T-cell (primary cell): ENCODE results near the gene PFN4. TPM values are rescaled to one million over a fixed set of nuclear protein-coding genes. Genes with fewer than 3 reads are reported as not detected.
"Not testable (repeated sequence)": the region's sequence is repeated elsewhere in the genome, so short reads cannot be mapped to it uniquely, and the experiment has no call there.

Experiments used
- ATAC-seq, 4 experiments: fragments of 200-7000 bp in 3 of 4; fragments of 150-1000 bp in 1 of 4; cut with Tn5 transposase; replicated peaks in 1 of 4; 1 replicate in 3 of 4; 2 replicates in 1 of 4; pipeline ENCODE4 v1.10.0; 2021; ENCODE audit warnings: moderate library complexity in 3 of 4, mild to moderate bottlenecking in 2 of 4, moderate number of reproducible peaks in 1 of 4
- CTCF ChIA-PET, 2 donors: fragments of 300-600 bp; sonication (Branson Sonifier 250); formaldehyde crosslinking; loops; one replicate each; lab custom pipeline; 2022; ENCODE audit warnings: antibody characterized with exemption in 2 of 2; lab: Charles Lee
- POLR2A ChIA-PET, 2 donors: fragments of 300-600 bp; sonication (Branson Sonifier 250); formaldehyde crosslinking; loops; one replicate each; lab custom pipeline; 2022; ENCODE audit warnings: antibody characterized with exemption in 2 of 2; lab: Charles Lee
- DNase-seq, 35 experiments: peaks; one replicate each; pipeline versions ENCODE4 v3.0.0 to v3.0.0-alpha.2; 2013 to 2023
- H3K27ac ChIP-seq: one replicate; pipeline ENCODE4 v1.5.1; 2013; ENCODE audit warnings: low read length
- H3K27me3 ChIP-seq, 2 experiments: replicated peaks in 1 of 2; 1 replicate in 1 of 2; 2 replicates in 1 of 2; pipeline versions ENCODE4 v1.6.1 to v1.7.0; 2013; ENCODE audit warnings: low read length in 1 of 2, mixed read lengths in 1 of 2; ENCODE audit not compliant: control insufficient read depth in 2 of 2, insufficient read depth in 2 of 2; ENCODE audit errors: extremely low read depth in 1 of 2
- H3K36me3 ChIP-seq, 2 donors: 1 replicate in 1 of 2; 2 replicates in 1 of 2; pipeline versions ENCODE4 v1.6.1 to v1.7.0; 2013; ENCODE audit warnings: low read length in 1 of 2; ENCODE audit not compliant: control insufficient read depth in 2 of 2, insufficient read depth in 1 of 2; ENCODE audit errors: extremely low read depth in 1 of 2
- H3K4me1 ChIP-seq, 2 experiments: 1 replicate in 1 of 2; 2 replicates in 1 of 2; pipeline versions ENCODE4 v1.6.1 to v1.7.0; 2013; ENCODE audit warnings: low read length in 2 of 2, mixed read lengths in 1 of 2; ENCODE audit not compliant: insufficient read depth in 2 of 2, control insufficient read depth in 1 of 2; ENCODE audit errors: extremely low read depth in 1 of 2
- H3K4me3 ChIP-seq, 2 donors: 1 replicate in 1 of 2; 2 replicates in 1 of 2; pipeline versions ENCODE4 v1.5.1 to v1.7.0; 2013; ENCODE audit warnings: mild to moderate bottlenecking in 2 of 2, low read length in 1 of 2, moderate library complexity in 1 of 2; ENCODE audit not compliant: control insufficient read depth in 1 of 2; ENCODE audit errors: extremely low read depth in 1 of 2
- H3K9me3 ChIP-seq: 2 replicates; pipeline ENCODE4 v1.7.0; 2013
- H3K27ac Mint-ChIP-seq, 2 donors: one replicate each; pipeline ENCODE4 v1.8.0; 2020 to 2021; ENCODE audit warnings: mild to moderate bottlenecking in 2 of 2, mixed read lengths in 2 of 2
- H3K27me3 Mint-ChIP-seq, 2 donors: one replicate each; pipeline ENCODE4 v1.8.0; 2021 to 2022; ENCODE audit warnings: mixed read lengths in 2 of 2
- H3K36me3 Mint-ChIP-seq: one replicate; pipeline ENCODE4 v1.8.0; 2021; ENCODE audit warnings: mixed read lengths
- H3K4me1 Mint-ChIP-seq, 3 donors: one replicate each; pipeline ENCODE4 v1.8.0; 2020 to 2022; ENCODE audit warnings: mixed read lengths in 3 of 3, mild to moderate bottlenecking in 1 of 3
- H3K4me3 Mint-ChIP-seq, 3 donors: one replicate each; pipeline ENCODE4 v1.8.0; 2020 to 2022; ENCODE audit warnings: mild to moderate bottlenecking in 3 of 3, mixed read lengths in 3 of 3, moderate library complexity in 3 of 3
- H3K9me3 Mint-ChIP-seq, 3 donors: one replicate each; pipeline ENCODE4 v1.8.0; 2020 to 2022; ENCODE audit warnings: mixed read lengths in 3 of 3
- WGBS: methylation state at CpG from one replicate; pipeline ENCODE4 v1.1.5; 2013; ENCODE audit warnings: missing lambda C conversion rate; ENCODE audit not compliant: insufficient coverage; 5-methylcytosine and 5-hydroxymethylcytosine counted together
- total RNA-seq, 35 experiments: library from RNA in 6 of 35; stranded (reverse) in 6 of 35; fragments of 120-200 nt in 1 of 35; gene quantifications; one replicate each; pipeline versions ENCODE4 v1.2.1 to v1.2.4 and lab custom pipeline; 2013 to 2026

PFN4 gene
- total RNA-seq, 5 donors from 2014 or later (not counting 1 experiment from before 2014, with no cell fraction given) = 0.28 to 0.49 TPM; not detected in 3

DNA sequence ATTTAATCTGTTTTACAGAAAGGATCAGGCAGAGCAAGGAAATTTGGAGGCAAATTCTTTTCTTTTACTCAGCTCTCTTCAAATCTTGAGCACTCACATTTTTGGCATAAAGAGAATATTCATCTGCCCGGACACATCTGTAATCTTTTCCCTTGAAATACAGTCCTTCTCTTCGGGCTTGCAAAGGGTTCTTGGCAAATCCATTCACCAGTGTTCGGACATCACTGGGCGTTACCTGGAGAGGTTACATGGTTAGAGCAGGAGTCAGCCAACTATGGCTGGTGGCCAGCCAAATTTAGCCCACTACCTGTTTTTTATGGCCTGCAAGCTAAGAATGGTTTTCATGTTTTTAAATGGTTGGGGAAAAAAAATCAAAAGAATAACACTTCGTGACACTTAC is 2.1 kb downstream of the PFN4 start:
- Mint-ChIP-seq H3K9me3 (no peaks in the 10 kb centered on the region), H3K4me3 (no peak overlapping the region), H3K27ac (no peak overlapping the region), H3K27me3 (no peaks in the 10 kb centered on the region), H3K36me3 (no peaks in the 10 kb centered on the region), H3K4me1 (peaks cover 11 to 15% (median 14%) of the 10 kb centered on the region in 3 donors)
- Histone ChIP-seq H3K4me3 (no peak overlapping the region), H3K27ac (no peak overlapping the region), H3K27me3 (peaks cover 0 to 3% of the 10 kb centered on the region in 2 experiments), H3K9me3 (no peaks in the 10 kb centered on the region), H3K4me1 (peaks cover 4 to 9% of the 10 kb centered on the region in 2 experiments), H3K36me3 (no peaks in the 10 kb centered on the region)
- 93% methylated on average over 3 of the region's 5 CpGs for WGBS
- DNase-seq (no peak), ATAC-seq (no peak)
- POLR2A ChIA-PET = no interaction called here
- CTCF ChIA-PET = interaction anchor here in 1 of 2 donors (0.6 to 2.2 kb wide), 2 partner anchors 36 to 921 kb away, joined by 3 to 7 read pairs; partner anchors contain the start of genes EFR3B and TP53I3

DNA sequence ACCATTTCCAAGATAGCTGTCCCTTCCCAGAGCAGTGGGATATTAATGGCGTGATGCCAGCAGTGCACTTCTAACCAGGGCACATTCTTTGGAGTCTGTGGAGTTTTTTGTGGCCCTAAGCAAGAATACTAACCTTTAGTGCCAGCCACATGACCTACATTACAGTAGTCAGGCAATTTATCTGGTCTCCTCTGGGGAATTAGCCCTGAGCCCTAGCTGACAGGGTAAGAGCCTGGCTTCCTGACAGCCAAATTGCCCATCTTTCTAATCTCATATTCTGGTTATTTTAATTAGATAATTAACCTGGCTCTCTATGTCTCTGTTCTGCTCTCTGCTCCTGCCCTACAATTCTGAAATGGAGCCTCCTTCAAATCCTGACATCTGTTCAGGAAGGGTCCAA is 5.2 kb downstream of the PFN4 start:
- Histone ChIP-seq H3K27me3 (peaks cover 0 to 2% of the 10 kb centered on the region in 2 experiments), H3K27ac (no peak overlapping the region), H3K36me3 (no peaks in the 10 kb centered on the region), H3K4me1 (peaks cover 0 to 2% of the 10 kb centered on the region in 2 experiments), H3K4me3 (no peak overlapping the region), H3K9me3 (no peaks in the 10 kb centered on the region)
- H3K4me3 Mint-ChIP-seq = no peak overlapping the region
- no CpG with 5 or more reads among the region's 1 CpG for WGBS
- H3K27ac Mint-ChIP-seq = no peak overlapping the region
- ChIA-PET CTCF (no interaction called here), POLR2A (no interaction called here)
- H3K27me3 Mint-ChIP-seq = no peaks in the 10 kb centered on the region
- DNase-seq = no peak
- peaks cover 8% of the 10 kb centered on the region for H3K36me3 Mint-ChIP-seq
- no peaks in the 10 kb centered on the region for H3K9me3 Mint-ChIP-seq
- peaks cover 5 to 6% (median 5%) of the 10 kb centered on the region in 3 donors for H3K4me1 Mint-ChIP-seq
- no peak for ATAC-seq

DNA sequence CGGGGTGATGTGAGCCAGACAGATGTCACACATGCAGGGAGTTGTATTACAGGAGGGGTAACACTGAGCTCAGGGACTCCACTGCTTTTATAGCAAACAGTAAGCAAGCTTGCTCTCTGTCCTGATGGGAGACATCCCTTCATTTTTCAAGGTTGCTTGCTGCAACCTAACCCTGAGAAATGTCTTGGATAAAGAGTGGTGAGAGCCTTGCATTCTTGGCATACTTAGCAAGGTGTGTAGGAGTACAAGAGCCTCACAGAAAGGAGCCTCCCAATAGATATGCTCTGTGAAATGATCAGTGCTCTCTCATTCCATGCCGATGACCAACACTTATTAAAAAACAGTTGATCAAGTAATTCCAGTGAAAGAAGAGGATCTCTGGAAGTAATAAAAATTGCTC is 8.1 kb downstream of the PFN4 start:
- no peaks in the 10 kb centered on the region for H3K27me3 ChIP-seq
- Mint-ChIP-seq H3K36me3 (peaks cover 11% of the 10 kb centered on the region), H3K27ac (no peak overlapping the region), H3K27me3 (no peaks in the 10 kb centered on the region), H3K4me3 (no peak overlapping the region), H3K9me3 (no peaks in the 10 kb centered on the region), H3K4me1 (no peaks in the 10 kb centered on the region)
- H3K9me3 ChIP-seq = no peaks in the 10 kb centered on the region
- H3K4me1 ChIP-seq = no peaks in the 10 kb centered on the region
- ChIA-PET CTCF (no interaction called here), POLR2A (interaction anchor here in 1 of 2 donors (0.5 kb wide), 1 partner anchor 9 kb away, joined by 4 read pairs; no protein-coding TSS in a partner anchor)
- no CpG with 5 or more reads among the region's 2 CpGs for WGBS
- no peak overlapping the region for H3K27ac ChIP-seq
- no peak for DNase-seq
- no peaks in the 10 kb centered on the region for H3K36me3 ChIP-seq
- ATAC-seq = no peak
- H3K4me3 ChIP-seq = no peak overlapping the region

DNA sequence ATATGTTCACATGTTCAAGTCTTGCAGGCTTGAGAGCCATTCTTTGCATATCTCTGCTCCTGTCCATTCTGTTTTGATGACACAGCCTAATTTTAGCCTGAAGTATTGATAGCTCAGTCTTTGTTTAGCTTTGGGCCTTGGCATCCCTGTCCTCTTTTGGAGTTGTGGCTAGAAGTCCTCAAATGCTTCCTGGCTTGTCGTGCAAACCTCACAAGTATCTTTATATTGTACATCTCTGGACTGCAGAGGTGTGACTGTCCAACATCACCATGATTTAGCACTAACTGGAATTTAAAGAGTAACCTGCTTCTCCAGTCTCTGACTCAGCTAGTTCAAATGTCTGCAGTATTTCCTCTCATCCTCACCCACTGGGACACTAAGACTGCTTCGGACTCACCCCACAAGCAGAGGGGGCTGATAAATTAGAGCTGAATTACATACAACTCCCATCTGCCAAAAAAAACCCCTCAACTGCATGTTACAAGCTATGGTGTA is 11.7 kb downstream of the PFN4 start:
- Histone ChIP-seq H3K9me3 (peaks cover 3% of the 10 kb centered on the region), H3K4me3 (no peak overlapping the region), H3K27ac (no peak overlapping the region), H3K36me3 (no peaks in the 10 kb centered on the region), H3K27me3 (no peaks in the 10 kb centered on the region), H3K4me1 (no peaks in the 10 kb centered on the region)
- no CpG with 5 or more reads among the region's 2 CpGs for WGBS
- Mint-ChIP-seq H3K4me1 (no peaks in the 10 kb centered on the region), H3K27me3 (no peaks in the 10 kb centered on the region), H3K36me3 (peaks cover 17% of the 10 kb centered on the region), H3K4me3 (no peak overlapping the region), H3K9me3 (peaks cover 8 to 24% (median 9%) of the 10 kb centered on the region in 3 donors), H3K27ac (no peak overlapping the region)
- ATAC-seq (no peak), DNase-seq (no peak)
- CTCF ChIA-PET = no interaction called here
- POLR2A ChIA-PET = interaction anchor here (0.5 to 0.6 kb wide), 2 partner anchors 129 to 414 kb away, joined by 3 to 7 read pairs; no protein-coding TSS in a partner anchor

DNA sequence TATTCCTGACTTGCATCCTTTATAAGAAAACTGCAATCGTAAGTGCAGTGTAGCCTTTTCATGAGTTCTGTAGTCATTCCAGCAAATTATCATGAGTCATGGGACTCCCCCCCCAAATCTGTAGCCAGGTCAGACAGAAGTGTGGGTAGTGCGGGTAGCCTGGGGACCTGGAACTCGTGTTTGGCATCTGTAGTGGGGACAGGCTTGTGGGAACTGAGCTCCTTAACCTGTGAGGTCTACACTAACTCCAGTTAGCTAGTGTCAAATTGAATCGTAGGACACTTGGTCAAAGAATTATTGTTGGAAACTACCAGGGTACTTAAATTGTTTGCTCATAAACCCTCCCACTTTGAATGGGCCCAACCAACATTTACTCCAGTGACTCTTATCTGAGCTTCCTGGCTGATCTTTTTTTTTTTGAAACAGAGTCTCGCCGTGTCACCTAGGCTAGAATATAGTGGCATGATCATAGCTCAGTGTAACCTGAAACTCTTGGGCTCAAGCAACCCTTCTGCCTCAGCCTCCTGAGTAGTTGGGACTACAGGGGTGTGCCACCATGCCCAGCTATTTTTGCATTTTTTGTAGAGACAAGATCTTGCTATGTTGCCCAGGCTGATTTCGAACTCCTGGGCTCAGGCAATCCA is 12.4 kb downstream of the PFN4 start:
- Histone ChIP-seq H3K4me1 (no peaks in the 10 kb centered on the region), H3K4me3 (no peak overlapping the region), H3K27me3 (no peaks in the 10 kb centered on the region), H3K27ac (no peak overlapping the region), H3K36me3 (no peaks in the 10 kb centered on the region), H3K9me3 (peaks cover 3% of the 10 kb centered on the region)
- no peaks in the 10 kb centered on the region for H3K4me1 Mint-ChIP-seq
- no peaks in the 10 kb centered on the region for H3K27me3 Mint-ChIP-seq
- H3K9me3 Mint-ChIP-seq = peaks cover 8 to 27% (median 12%) of the 10 kb centered on the region in 3 donors
- ChIA-PET POLR2A (no interaction called here), CTCF (interaction anchor here in 1 of 2 donors (0.6 kb wide), 1 partner anchor 19 kb away, joined by 4 read pairs; no protein-coding TSS in a partner anchor)
- DNase-seq (no peak), ATAC-seq (no peak)
- WGBS = 50% methylated on average over 1 of the region's 7 CpGs
- no peak overlapping the region for H3K4me3 Mint-ChIP-seq
- H3K36me3 Mint-ChIP-seq = peaks cover 19% of the 10 kb centered on the region
- H3K27ac Mint-ChIP-seq = no peak overlapping the region

DNA sequence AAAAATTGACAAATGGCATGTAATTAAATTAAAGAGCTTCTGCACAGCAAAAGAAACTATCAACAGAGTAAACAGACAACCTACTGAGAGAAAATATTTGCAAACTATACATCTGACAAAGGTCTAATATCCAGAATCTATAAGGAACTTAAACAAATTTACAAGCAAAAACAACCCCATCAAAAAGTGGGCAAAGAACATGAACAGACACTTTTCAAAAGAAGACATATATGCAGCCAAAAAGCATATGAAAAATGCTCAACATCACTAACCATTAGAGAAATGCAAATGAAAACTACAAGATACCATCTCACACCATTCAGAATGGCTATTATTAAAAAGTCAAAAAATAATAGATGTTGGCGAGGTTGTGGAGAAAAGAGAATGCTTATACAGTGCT is 13.7 kb downstream of the PFN4 start:
- ChIA-PET CTCF (interaction anchor here in 1 of 2 donors (0.6 kb wide), 1 partner anchor 178 kb away, joined by 3 read pairs; no protein-coding TSS in a partner anchor), POLR2A (interaction anchor here in 1 of 2 donors (0.6 kb wide), 1 partner anchor 265 kb away, joined by 4 read pairs; no protein-coding TSS in a partner anchor)
- not testable (repeated sequence) for H3K27ac Mint-ChIP-seq, H3K4me3 Mint-ChIP-seq, H3K4me1 Mint-ChIP-seq, H3K36me3 ChIP-seq, H3K27ac ChIP-seq, H3K27me3 ChIP-seq, H3K4me3 ChIP-seq, H3K4me1 ChIP-seq, H3K27me3 Mint-ChIP-seq, DNase-seq, ATAC-seq, H3K9me3 ChIP-seq
- Mint-ChIP-seq H3K9me3 (peaks cover 12 to 33% (median 13%) of the 10 kb centered on the region in 3 donors), H3K36me3 (peaks cover 24% of the 10 kb centered on the region)
- no CpG with 5 or more reads among the region's 1 CpG for WGBS
